Mucosa of descending colon (tissue), 3 donors: ENCODE data around the gene CCNG2. TPM values are rescaled to one million over a fixed set of nuclear protein-coding genes. Genes with fewer than 3 reads are reported as not detected.

Experiments used
- ATAC-seq: fragments of 200-7000 bp; cut with Tn5 transposase; one replicate; pipeline ENCODE4 v1.9.1; 2020; ENCODE audit warnings: mild to moderate bottlenecking, moderate library complexity
- DNase-seq, 3 donors: peaks; one replicate each; pipeline ENCODE4 v3.0.0-alpha.2; 2020
- H3K36me3 ChIP-seq: fragments of 200-600 bp; one replicate; pipeline ENCODE4 v1.8.0; 2021; ENCODE audit warnings: low read depth, mild to moderate bottlenecking
- H3K4me1 ChIP-seq: fragments of 200-600 bp; one replicate; pipeline ENCODE4 v1.8.0; 2021; ENCODE audit warnings: low read depth, mild to moderate bottlenecking
- H3K4me3 ChIP-seq: fragments of 200-600 bp; one replicate; pipeline ENCODE4 v1.8.0; 2021; ENCODE audit warnings: mild to moderate bottlenecking
- H3K9me3 ChIP-seq: fragments of 200-600 bp; one replicate; pipeline ENCODE4 v1.8.0; 2021; ENCODE audit warnings: mild to moderate bottlenecking
- CTCF ChIP-seq: fragments of 200-600 bp; IDR thresholded peaks from one replicate; pipeline ENCODE4 v1.8.0; 2022; ENCODE audit warnings: antibody characterized with exemption, mild to moderate bottlenecking
- intact Hi-C, 2 donors: fragments of 100-400 bp; cut with DNase I in 1 of 2; cut with micrococcal nuclease in 1 of 2; formaldehyde crosslinking; loops; one replicate each; pipeline versions ENCODE4 v1.11.0 to v1.11.1; 2022; cut with DNase I, micrococcal nuclease
- total RNA-seq, 3 donors: library from RNA; stranded (reverse); fragmentation: NEBNext Ultra II Directional in 2 of 3; extraction: Animal tissue kit (Norgen Biotek cat#: 25700) in 2 of 3; gene quantifications; one replicate each; pipeline versions ENCODE4 v1.2.1 to v1.2.4, GENCODE V29; 2021 to 2023
- donor health status: DM: no; HTN: no; CAD: no; lungs with moderate emphysema.
- donor health status: DM: no; HTN: no; CAD: no.
- donor health status: DM: no; HTN: yes; CAD: no.

Gene CCNG2
- total RNA-seq, 3 donors from 2014 or later: 36.1 to 86.5 (median 64.8) TPM

- Histone ChIP-seq H3K9me3 (no peaks in the 10 kb centered on the region), H3K4me3 (no peak overlapping the region), H3K36me3 (no peaks in the 10 kb centered on the region), H3K4me1 (no peaks in the 10 kb centered on the region)
- ATAC-seq (no peak), DNase-seq (no peak)
- intact Hi-C loops: no loop called here
- no peak for TF ChIP-seq CTCF
Observed at GRCh38 chr4:77170926-77171325, 13.9 kb downstream of the CCNG2 start.

GRCh38 chr4:77172336-77172735 lies 15.3 kb downstream of the CCNG2 start:
- Histone ChIP-seq H3K4me1 (no peaks in the 10 kb centered on the region), H3K36me3 (no peaks in the 10 kb centered on the region), H3K4me3 (no peak overlapping the region), H3K9me3 (no peaks in the 10 kb centered on the region)
- intact Hi-C loops: no loop called here
- TF ChIP-seq CTCF: no peak
- no peak for DNase-seq
- no peak for ATAC-seq

GRCh38 chr4:77174426-77174825 lies 17.4 kb downstream of the CCNG2 start:
- no peak for ATAC-seq
- Histone ChIP-seq H3K36me3 (no peaks in the 10 kb centered on the region), H3K9me3 (no peaks in the 10 kb centered on the region), H3K4me1 (no peaks in the 10 kb centered on the region), H3K4me3 (no peak overlapping the region)
- no peak for TF ChIP-seq CTCF
- intact Hi-C loops: no loop called here
- no peak for DNase-seq

GRCh38 chr4:77175201-77175611 lies 18.2 kb downstream of the CCNG2 start:
- no peaks in the 10 kb centered on the region for H3K4me1 ChIP-seq
- H3K4me3 ChIP-seq: no peak overlapping the region
- intact Hi-C loops: no loop called here
- DNase-seq (no peak), ATAC-seq (no peak)
- TF ChIP-seq CTCF: no peak
- no peaks in the 10 kb centered on the region for H3K9me3 ChIP-seq
- no peaks in the 10 kb centered on the region for H3K36me3 ChIP-seq

- intact Hi-C loops: no loop called here
- no peaks in the 10 kb centered on the region for H3K9me3 ChIP-seq
- no peaks in the 10 kb centered on the region for H3K4me1 ChIP-seq
- H3K4me3 ChIP-seq: no peak overlapping the region
- H3K36me3 ChIP-seq: no peaks in the 10 kb centered on the region
- DNase-seq (no peak), ATAC-seq (no peak)
- no peak for TF ChIP-seq CTCF
Observed at GRCh38 chr4:77176640-77177039, 19.6 kb downstream of the CCNG2 start.

GRCh38 chr4:77177199-77177598 lies 20.2 kb downstream of the CCNG2 start:
- Histone ChIP-seq H3K36me3 (no peaks in the 10 kb centered on the region), H3K4me3 (no peak overlapping the region), H3K9me3 (no peaks in the 10 kb centered on the region), H3K4me1 (no peaks in the 10 kb centered on the region)
- no peak for TF ChIP-seq CTCF
- ATAC-seq (no peak), DNase-seq (no peak)
- intact Hi-C loops: no loop called here
